NCI-H2081 (cell line): ENCODE measurements around the gene ANAPC16.
"Not testable (repeated sequence)": the region's sequence is repeated elsewhere in the genome, so short reads cannot be mapped to it uniquely, and the experiment has no call there.

Experiments used
- DNase-seq, 2 experiments: peaks; one replicate each; lab custom pipeline; 2025; lab: John Stamatoyannopoulos, UW

Gene ANAPC16

GRCh38 chr10:72277996-72278667, 62.3 kb downstream of the ANAPC16 start:
- no peak for DNase-seq

GRCh38 chr10:72278668-72279393, 63.0 kb downstream of the ANAPC16 start:
- DNase-seq, result no peak

GRCh38 chr10:72279587-72279986, 63.8 kb downstream of the ANAPC16 start:
- DNase-seq, result not testable (repeated sequence)

DNA sequence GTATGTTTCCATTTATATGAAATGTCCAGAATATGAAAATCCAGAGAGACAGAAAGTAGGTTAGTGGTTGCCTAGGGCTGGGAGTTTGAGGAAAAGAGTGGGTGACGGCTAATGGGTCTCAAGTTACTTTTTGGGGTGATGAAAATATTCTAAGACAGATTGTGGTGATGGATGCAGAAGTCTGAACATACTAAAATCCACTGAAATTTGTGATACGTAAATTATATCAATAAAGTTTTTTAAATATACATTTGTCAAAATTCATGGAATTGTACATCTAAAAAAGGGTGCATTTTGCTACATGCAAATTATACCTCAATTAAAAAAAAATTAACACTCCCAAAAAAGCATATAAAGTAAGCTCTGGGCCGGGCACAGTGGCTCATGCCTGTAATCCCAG, 67.3 kb downstream of the ANAPC16 start:
- DNase-seq, result no peak
